Choroid plexus epithelial cell (primary cell): ENCODE measurements around the gene RPL19.

Source experiments
- DNase-seq: peaks from one replicate; pipeline ENCODE4 v3.0.0-alpha.2; 2010; ENCODE audit warnings: low read depth
- H3K4me3 ChIP-seq: 2 replicates; pipeline ENCODE4 v1.5.1; 2011; ENCODE audit warnings: low read depth, mild to moderate bottlenecking, control low read depth, low read length, moderate library complexity
- CTCF ChIP-seq: conservative IDR thresholded peaks from 2 replicates; pipeline ENCODE4 v1.5.1; 2011; ENCODE audit warnings: low read depth, mild to moderate bottlenecking, control low read depth, inconsistent platforms, low read length, moderate library complexity

RPL19 gene

GRCh38 chr17:39178536-39178935 is 21.5 kb upstream of the RPL19 start:
- no peak for DNase-seq
- no peak for TF ChIP-seq CTCF
- H3K4me3 ChIP-seq = no peak overlapping the region

GRCh38 chr17:39181303-39181702 is 18.8 kb upstream of the RPL19 start:
- TF ChIP-seq CTCF = no peak
- no peak overlapping the region for H3K4me3 ChIP-seq
- no peak for DNase-seq

GRCh38 chr17:39183045-39183444 is 17.0 kb upstream of the RPL19 start:
- DNase-seq = no peak
- TF ChIP-seq CTCF = no peak
- H3K4me3 ChIP-seq = no peak overlapping the region

GRCh38 chr17:39183720-39184119 is 16.4 kb upstream of the RPL19 start:
- TF ChIP-seq CTCF = no peak

GRCh38 chr17:39186481-39187002 is 13.5 kb upstream of the RPL19 start:
- DNase-seq = no peak
- H3K4me3 ChIP-seq = no peak overlapping the region
- TF ChIP-seq CTCF = no peak

More at GRCh38 chr17:39183720-39184119, 16.4 kb upstream of the RPL19 start:
- DNase-seq = no peak
- no peak overlapping the region for H3K4me3 ChIP-seq

- no peak overlapping the region for H3K4me3 ChIP-seq
- no peak for DNase-seq
- no peak for TF ChIP-seq CTCF
These were observed 12.8 kb upstream of the RPL19 start for GRCh38 chr17:39187152-39187830.
